ENCODE results near the gene TMEM18. TPM values are rescaled to one million over a fixed set of nuclear protein-coding genes. Genes with fewer than 3 reads are reported as not detected.

TMEM18 gene
- total RNA-seq, 1 donor: 24.8 TPM

GRCh38 chr2:636641-637405 lies 40.4 kb downstream of the TMEM18 start:
- peak; percentile 38 to 63 (median 43) for DNase-seq (ENCODE audit: low read depth in 2 of 3, low spot score in 2 of 3)

- DNase-seq (ENCODE audit: low read depth in 2 of 3, low spot score in 2 of 3): no peak
Observed at GRCh38 chr2:635687-636621, 41.3 kb downstream of the TMEM18 start.

GRCh38 chr2:634636-635388 lies 42.4 kb downstream of the TMEM18 start:
- no peak for DNase-seq (ENCODE audit: low read depth in 2 of 3, low spot score in 2 of 3)

GRCh38 chr2:634041-634440 lies 43.2 kb downstream of the TMEM18 start:
- DNase-seq (ENCODE audit: low read depth in 2 of 3, low spot score in 2 of 3): no peak

GRCh38 chr2:633371-633770 lies 43.8 kb downstream of the TMEM18 start:
- no peak for DNase-seq (ENCODE audit: low read depth in 2 of 3, low spot score in 2 of 3)

- DNase-seq (ENCODE audit: low read depth in 2 of 3, low spot score in 2 of 3): no peak
Observed at GRCh38 chr2:632471-632870, 44.7 kb downstream of the TMEM18 start.

GRCh38 chr2:631741-632140 lies 45.5 kb downstream of the TMEM18 start:
- no peak for DNase-seq (ENCODE audit: low read depth in 2 of 3, low spot score in 2 of 3)

- DNase-seq (ENCODE audit: low read depth in 2 of 3, low spot score in 2 of 3): no peak
Observed at GRCh38 chr2:630451-631320, 46.5 kb downstream of the TMEM18 start.

- DNase-seq (ENCODE audit: low read depth in 2 of 3, low spot score in 2 of 3): no peak
Observed at GRCh38 chr2:629961-630360, 47.2 kb downstream of the TMEM18 start.

GRCh38 chr2:628651-629050 lies 48.6 kb downstream of the TMEM18 start:
- no peak for DNase-seq (ENCODE audit: low read depth in 2 of 3, low spot score in 2 of 3)

- no peak for DNase-seq (ENCODE audit: low read depth in 2 of 3, low spot score in 2 of 3)
Observed at GRCh38 chr2:627926-628560, 49.2 kb downstream of the TMEM18 start.

- no peak for DNase-seq (ENCODE audit: low read depth in 2 of 3, low spot score in 2 of 3)
Observed at GRCh38 chr2:627340-627709, 49.9 kb downstream of the TMEM18 start.

GRCh38 chr2:626491-627339 lies 50.5 kb downstream of the TMEM18 start:
- DNase-seq (ENCODE audit: low read depth in 2 of 3, low spot score in 2 of 3): no peak

- no peak for DNase-seq (ENCODE audit: low read depth in 2 of 3, low spot score in 2 of 3)
Observed at GRCh38 chr2:625415-626333, 51.5 kb downstream of the TMEM18 start.

GRCh38 chr2:624551-625347 lies 52.5 kb downstream of the TMEM18 start:
- no peak for DNase-seq (ENCODE audit: low read depth in 2 of 3, low spot score in 2 of 3)

GRCh38 chr2:624096-624495 lies 53.1 kb downstream of the TMEM18 start:
- DNase-seq (ENCODE audit: low read depth in 2 of 3, low spot score in 2 of 3): no peak
